ENCODE results near the gene ITPK1.

ITPK1 gene

GRCh38 chr14:92906420-92906819 is 209.3 kb downstream of the ITPK1 start:
- no peak for TF ChIP-seq CTCF (IDR thresholded peaks at IDR 0.05; ENCODE audit: low read length, missing control alignments)
- DNase-seq (ENCODE audit: low read depth): no peak
- H3K4me3 ChIP-seq (replicated peaks; ENCODE audit: low read depth, low read length): no peak overlapping the region

- no peak for DNase-seq (ENCODE audit: low read depth)
- H3K4me3 ChIP-seq (replicated peaks; ENCODE audit: low read depth, low read length): no peak overlapping the region
- TF ChIP-seq CTCF (IDR thresholded peaks at IDR 0.05; ENCODE audit: low read length, missing control alignments): no peak
Observed at GRCh38 chr14:92905667-92906066, 210.1 kb downstream of the ITPK1 start.

GRCh38 chr14:92903359-92903758 is 212.4 kb downstream of the ITPK1 start:
- TF ChIP-seq CTCF (IDR thresholded peaks at IDR 0.05; ENCODE audit: low read length, missing control alignments): no peak
- no peak overlapping the region for H3K4me3 ChIP-seq (replicated peaks; ENCODE audit: low read depth, low read length)
- no peak for DNase-seq (ENCODE audit: low read depth)

- H3K4me3 ChIP-seq (replicated peaks; ENCODE audit: low read depth, low read length): no peak overlapping the region
- DNase-seq (ENCODE audit: low read depth): no peak
- no peak for TF ChIP-seq CTCF (IDR thresholded peaks at IDR 0.05; ENCODE audit: low read length, missing control alignments)
Observed at GRCh38 chr14:92902726-92903125, 213.0 kb downstream of the ITPK1 start.

- TF ChIP-seq CTCF (IDR thresholded peaks at IDR 0.05; ENCODE audit: low read length, missing control alignments): no peak
Observed at GRCh38 chr14:92902191-92902590, 213.5 kb downstream of the ITPK1 start.

GRCh38 chr14:92900660-92901059 is 215.1 kb downstream of the ITPK1 start:
- no peak for DNase-seq (ENCODE audit: low read depth)
- no peak overlapping the region for H3K4me3 ChIP-seq (replicated peaks; ENCODE audit: low read depth, low read length)
- TF ChIP-seq CTCF (IDR thresholded peaks at IDR 0.05; ENCODE audit: low read length, missing control alignments): no peak

More at GRCh38 chr14:92902191-92902590, 213.5 kb downstream of the ITPK1 start:
- H3K4me3 ChIP-seq (replicated peaks; ENCODE audit: low read depth, low read length): no peak overlapping the region
- no peak for DNase-seq (ENCODE audit: low read depth)

- no peak overlapping the region for H3K4me3 ChIP-seq (replicated peaks; ENCODE audit: low read depth, low read length)
- DNase-seq (ENCODE audit: low read depth): no peak
- TF ChIP-seq CTCF (IDR thresholded peaks at IDR 0.05; ENCODE audit: low read length, missing control alignments): no peak
Observed at GRCh38 chr14:92898566-92899131, 217.1 kb downstream of the ITPK1 start.

All from fibroblast of pulmonary artery (primary cell).